ENCODE results near the gene PRLR. TPM values are rescaled to one million over a fixed set of nuclear protein-coding genes. Genes with fewer than 3 reads are reported as not detected.

Gene PRLR
- total and polyA plus RNA-seq, 2 of the 13 experiments (the other 11 are each of a cell fraction or from before 2014, with no cell fraction given): 12.2 to 13.3 TPM

GRCh38 chr5:35264509-35264908 lies 34.2 kb upstream of the PRLR start:
- H3K4me1 ChIP-seq (ENCODE audit: insufficient read depth, low read length): peaks cover 7% of the 10 kb centered on the region; the same call in 1 of the 2 replicates

More at GRCh38 chr5:35264509-35264908, 34.2 kb upstream of the PRLR start:
- intact Hi-C loops (cut with micrococcal nuclease; ENCODE audit: unreplicated experiment): no loop called here
- WGBS (ENCODE audit: low lambda C conversion rate): 0% methylated on average over 2 of the region's 2 CpGs
- CTCF ChIA-PET (ENCODE audit: low intra/inter-chr PET ratio, low total read pairs): no interaction called here
- no peak overlapping the region for H2AFZ ChIP-seq (ENCODE audit: low read length)
- no peaks in the 10 kb centered on the region for H3K36me3 ChIP-seq (replicated peaks in 1 of 2; ENCODE audit: control insufficient read depth in 1 of 2, insufficient read depth in 2 of 2, low read length in 2 of 2)
- in situ Hi-C loops (cut with HindIII; ENCODE audit: extremely low pct_ligation_motif_present, low pct_unique_long_range_greater_than_20kb): no loop called here
- H3K4me3 ChIP-seq (replicated peaks in 1 of 3; ENCODE audit: insufficient read depth in 1 of 3, low read depth in 2 of 3, low read length in 3 of 3): no peak overlapping the region
- no peaks in the 10 kb centered on the region for H3K27me3 ChIP-seq (ENCODE audit: control insufficient read depth in 1 of 2, insufficient read depth in 2 of 2, low read length in 2 of 2)
- H4K20me1 ChIP-seq (ENCODE audit: insufficient read depth, low read length): no peaks in the 10 kb centered on the region
- BruUV-seq (replicated peaks): no TSS peak
- no peak overlapping the region for H3K4me2 ChIP-seq (ENCODE audit: low read depth, low read length)
- TF ChIP-seq KDM5B (CRISPR knock-in tag; IDR thresholded peaks at IDR 0.05; ENCODE audit: borderline replicate concordance) (no peak), AFF4 (CRISPR knock-in tag; IDR thresholded peaks at IDR 0.05) (no peak), E2F1 (CRISPR knock-in tag; IDR thresholded peaks at IDR 0.05) (no peak), ZNF10 (CRISPR knock-in tag; IDR thresholded peaks at IDR 0.05; ENCODE audit: borderline replicate concordance, low read depth) (no peak), DNMT1 (CRISPR knock-in tag; IDR thresholded peaks at IDR 0.05) (no peak), ZNF720 (CRISPR knock-in tag; IDR thresholded peaks at IDR 0.05) (no peak), GTF3A (CRISPR knock-in tag; conservative IDR thresholded peaks at IDR 0.05) (no peak), NPAS2 (CRISPR knock-in tag; IDR thresholded peaks at IDR 0.05; ENCODE audit: borderline replicate concordance) (no peak), ZNF138 (CRISPR knock-in tag; IDR thresholded peaks at IDR 0.05; ENCODE audit: low read depth) (no peak)
- H3K79me2 ChIP-seq (ENCODE audit: insufficient read depth, low read length): no peaks in the 10 kb centered on the region
- H3K9ac ChIP-seq (ENCODE audit: insufficient read depth, low read depth, low read length): no peak overlapping the region
- DNase-seq (ENCODE audit: low spot score): no peak
- 0 out of 3 replicates have a peak, but pooled peaks have one; percentile 31 for ATAC-seq
- POLR2A ChIA-PET: no interaction called here
- H3K27ac ChIP-seq (ENCODE audit: extremely low read length, insufficient read depth, low read length): no peak overlapping the region
- no peaks in the 10 kb centered on the region for H3K9me3 ChIP-seq (ENCODE audit: low read length)
- FAIRE-seq: no peak
